PFSK-1 (cell line): ENCODE results near the gene CLIP1.

Experiments used
- POLR2AphosphoS5 ChIP-seq: IDR thresholded peaks from 2 replicates; pipeline ENCODE4 v1.6.1; 2012; ENCODE audit warnings: low read depth, mild to moderate bottlenecking, control low read depth, low read length, moderate library complexity
- SIN3A ChIP-seq: IDR thresholded peaks from 2 replicates; pipeline ENCODE4 v1.6.1; 2012; ENCODE audit warnings: mild to moderate bottlenecking, low read length, moderate library complexity, borderline replicate concordance; ENCODE audit not compliant: insufficient read depth
- TAF1 ChIP-seq: IDR thresholded peaks from 2 replicates; pipeline ENCODE4 v1.6.1; 2012; ENCODE audit warnings: low read length, control low read depth, borderline replicate concordance; ENCODE audit not compliant: insufficient read depth
- TF ChIP-seq, protein P1 (sequence below), 2 experiments: IDR thresholded peaks; 2 replicates each; pipeline versions ENCODE4 v1.6.1 to v1.8.0; 2011 to 2012; ENCODE audit warnings: low read depth in 2 of 2, low read length in 2 of 2, control low read depth in 1 of 2, inconsistent platforms in 1 of 2, mild to moderate bottlenecking in 1 of 2, moderate library complexity in 1 of 2; ENCODE audit not compliant: insufficient read depth in 1 of 2

DNA sequence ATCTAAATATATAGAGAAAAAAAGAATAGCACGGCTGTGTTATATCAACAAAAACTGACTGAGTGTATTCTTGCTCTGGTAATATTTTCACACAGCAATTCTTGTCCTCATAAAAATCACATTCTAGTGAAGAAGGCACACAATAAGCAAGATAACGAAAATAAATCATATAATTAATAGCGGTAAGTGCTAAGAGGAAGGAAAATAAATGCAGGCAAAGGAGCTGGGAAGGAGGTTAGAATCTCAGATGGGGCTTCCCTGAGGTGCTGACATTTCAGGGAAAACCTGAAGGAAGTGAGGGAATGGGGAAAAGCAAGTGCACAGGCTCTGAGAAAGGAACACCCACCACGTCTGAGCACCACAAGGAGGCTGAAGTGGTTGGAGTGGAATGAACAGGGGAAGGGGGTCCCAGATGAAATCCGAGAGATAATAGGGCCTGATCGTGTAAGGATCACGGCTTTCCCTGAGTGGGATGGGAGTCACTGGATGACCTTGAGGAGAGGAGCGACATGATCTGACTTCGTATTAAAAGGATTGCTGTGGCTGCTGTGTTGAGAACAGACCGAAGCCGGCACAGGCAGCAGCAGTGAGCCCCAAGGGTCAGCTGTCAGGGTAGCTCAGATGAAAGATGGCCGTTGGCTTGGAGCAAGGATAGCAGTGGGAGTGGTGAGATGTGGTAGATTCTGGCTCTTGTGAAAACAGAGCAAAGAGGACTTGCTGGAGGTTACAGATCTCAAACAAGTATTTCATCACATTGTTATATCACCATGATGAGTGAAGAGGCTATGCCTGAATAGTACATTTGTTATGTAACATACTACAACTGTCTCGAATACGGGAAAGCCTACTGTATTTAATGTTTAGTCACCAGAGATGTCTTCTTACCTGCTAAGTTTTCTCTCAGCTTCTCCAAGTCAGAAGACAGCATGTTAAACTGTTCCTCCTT lies 89.1 kb downstream of the CLIP1 start:
- TF ChIP-seq TAF1 (no peak), POLR2AphosphoS5 (no peak), SIN3A (no peak)
- TF ChIP-seq, protein P1, sequence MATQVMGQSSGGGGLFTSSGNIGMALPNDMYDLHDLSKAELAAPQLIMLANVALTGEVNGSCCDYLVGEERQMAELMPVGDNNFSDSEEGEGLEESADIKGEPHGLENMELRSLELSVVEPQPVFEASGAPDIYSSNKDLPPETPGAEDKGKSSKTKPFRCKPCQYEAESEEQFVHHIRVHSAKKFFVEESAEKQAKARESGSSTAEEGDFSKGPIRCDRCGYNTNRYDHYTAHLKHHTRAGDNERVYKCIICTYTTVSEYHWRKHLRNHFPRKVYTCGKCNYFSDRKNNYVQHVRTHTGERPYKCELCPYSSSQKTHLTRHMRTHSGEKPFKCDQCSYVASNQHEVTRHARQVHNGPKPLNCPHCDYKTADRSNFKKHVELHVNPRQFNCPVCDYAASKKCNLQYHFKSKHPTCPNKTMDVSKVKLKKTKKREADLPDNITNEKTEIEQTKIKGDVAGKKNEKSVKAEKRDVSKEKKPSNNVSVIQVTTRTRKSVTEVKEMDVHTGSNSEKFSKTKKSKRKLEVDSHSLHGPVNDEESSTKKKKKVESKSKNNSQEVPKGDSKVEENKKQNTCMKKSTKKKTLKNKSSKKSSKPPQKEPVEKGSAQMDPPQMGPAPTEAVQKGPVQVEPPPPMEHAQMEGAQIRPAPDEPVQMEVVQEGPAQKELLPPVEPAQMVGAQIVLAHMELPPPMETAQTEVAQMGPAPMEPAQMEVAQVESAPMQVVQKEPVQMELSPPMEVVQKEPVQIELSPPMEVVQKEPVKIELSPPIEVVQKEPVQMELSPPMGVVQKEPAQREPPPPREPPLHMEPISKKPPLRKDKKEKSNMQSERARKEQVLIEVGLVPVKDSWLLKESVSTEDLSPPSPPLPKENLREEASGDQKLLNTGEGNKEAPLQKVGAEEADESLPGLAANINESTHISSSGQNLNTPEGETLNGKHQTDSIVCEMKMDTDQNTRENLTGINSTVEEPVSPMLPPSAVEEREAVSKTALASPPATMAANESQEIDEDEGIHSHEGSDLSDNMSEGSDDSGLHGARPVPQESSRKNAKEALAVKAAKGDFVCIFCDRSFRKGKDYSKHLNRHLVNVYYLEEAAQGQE (IDR thresholded peaks at IDR 0.05; ENCODE audit: insufficient read depth in 1 of 2, low read depth in 2 of 2, low read length in 2 of 2): no peak
